ENCODE results near the gene FBXW8. TPM values are rescaled to one million over a fixed set of nuclear protein-coding genes. Genes with fewer than 3 reads are reported as not detected.

FBXW8 gene
- total RNA-seq, 2 experiments from 2014 or later = 12.0 to 14.1 TPM

Other genes starting within 250 kb of the FBXW8 start
- gene SPRING1, start 172.9 kb upstream of the FBXW8 start, total RNA-seq = 10 to 100 TPM; 26.5 to 26.7 TPM
- 10 to 100 TPM; 10.8 to 11.4 TPM for gene RNFT2, start 172.6 kb upstream of the FBXW8 start, total RNA-seq
- not detected for gene HRK, start 29.5 kb upstream of the FBXW8 start, total RNA-seq
- 10 to 100 TPM; 47.0 to 57.2 TPM for gene TESC, start 188.5 kb downstream of the FBXW8 start, total RNA-seq

All from activated naive CD8-positive, alpha-beta T cell treated with anti-CD3 and anti-CD28 coated beads, Interleukin-2, amount 10 ng/mL, durations not matched to agents 7 days and 5 days (primary cell).